AG04449 (cell line): ENCODE results near the gene GNPDA2.

Experiments used
- CTCF ChIA-PET: fragments of 350-600 bp; formaldehyde crosslinking; extraction: SDS; loops from one replicate; lab custom pipeline; 2021; ENCODE audit warnings: antibody characterized with exemption; lab: Yijun Ruan, JAX
- POLR2A ChIA-PET: fragments of 400-600, 350-600 bp; formaldehyde crosslinking; extraction: SDS; loops from one replicate; lab custom pipeline; 2020; ENCODE audit warnings: antibody characterized with exemption, inconsistent platforms; lab: Yijun Ruan, JAX
- DNase-seq: peaks from one replicate; pipeline ENCODE4 v3.0.0-alpha.2; 2010; ENCODE audit warnings: low read depth, low spot score
- H3K4me3 ChIP-seq: 2 replicates; pipeline ENCODE4 v1.5.1; 2011; ENCODE audit warnings: low read depth, mild to moderate bottlenecking, control low read depth, low read length
- CTCF ChIP-seq: IDR thresholded peaks from one replicate; pipeline ENCODE4 v1.5.1; 2011; ENCODE audit warnings: mild to moderate bottlenecking, moderate library complexity, low read length, control low read depth, inconsistent platforms; ENCODE audit not compliant: insufficient read depth; ENCODE audit errors: missing control alignments

GNPDA2 gene

DNA sequence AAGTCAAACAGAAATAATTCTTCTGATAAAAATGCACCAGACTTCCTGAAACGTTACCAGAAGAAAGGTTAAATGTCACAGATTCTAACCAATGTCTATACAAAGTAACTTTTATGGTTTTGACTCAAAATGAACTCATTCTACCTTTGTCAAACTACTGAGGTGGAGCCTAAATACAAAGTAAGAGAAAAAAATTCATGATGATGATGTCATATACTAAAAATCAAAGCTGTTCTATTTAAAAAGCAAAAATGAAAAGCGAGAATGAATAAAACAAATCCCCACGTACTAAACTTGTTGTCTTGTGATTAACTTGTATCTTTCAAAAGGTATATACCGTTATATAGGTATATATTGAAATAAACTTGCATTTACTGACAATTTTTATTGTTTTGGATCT lies 21.7 kb downstream of the GNPDA2 start:
- no peak overlapping the region for H3K4me3 ChIP-seq
- TF ChIP-seq CTCF, result no peak
- ChIA-PET CTCF (no interaction called here), POLR2A (interaction anchor here (0.8 kb wide), 1 partner anchor 25 kb away, joined by 3 read pairs; no protein-coding TSS in a partner anchor)
- DNase-seq, result no peak

- no peak overlapping the region for H3K4me3 ChIP-seq
- DNase-seq, result no peak
- CTCF ChIA-PET, result interaction anchor here (1.0 kb wide), 1 partner anchor 19 kb away, joined by 5 read pairs; no protein-coding TSS in a partner anchor
- no peak for TF ChIP-seq CTCF
- POLR2A ChIA-PET, result interaction anchor here (1.2 kb wide), 1 partner anchor 23 kb away, joined by 4 read pairs; the partner anchor contains the start of gene GUF1
These were observed 25.3 kb downstream of the GNPDA2 start for GRCh38 chr4:44701037-44701436.

GRCh38 chr4:44700427-44700826 lies 25.9 kb downstream of the GNPDA2 start:
- TF ChIP-seq CTCF, result no peak
- DNase-seq, result no peak
- no peak overlapping the region for H3K4me3 ChIP-seq
- POLR2A ChIA-PET, result interaction anchor here (1.2 kb wide), 1 partner anchor 22 kb away, joined by 4 read pairs; the partner anchor contains the start of gene GUF1
- CTCF ChIA-PET, result interaction anchor here (1.0 kb wide), 1 partner anchor 18 kb away, joined by 5 read pairs; no protein-coding TSS in a partner anchor

DNA sequence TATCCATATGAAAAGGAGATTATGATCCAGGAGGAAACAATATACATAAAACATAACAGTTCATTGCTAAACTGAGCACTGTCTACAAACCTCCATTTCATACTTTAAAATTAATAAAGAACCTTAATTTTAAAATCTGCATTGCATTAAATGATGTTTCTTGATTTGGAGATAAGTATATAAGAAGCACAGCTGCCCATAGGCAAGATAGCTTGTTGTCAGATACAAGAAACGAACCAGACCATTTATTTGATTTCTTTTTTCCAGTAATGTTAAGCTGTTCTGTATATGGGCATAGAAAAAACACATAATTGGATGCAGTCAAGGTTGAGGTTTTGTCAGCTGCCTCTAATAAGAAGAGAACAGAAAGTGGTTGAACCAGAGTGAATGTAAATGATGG lies 41.7 kb downstream of the GNPDA2 start:
- no peak for TF ChIP-seq CTCF
- CTCF ChIA-PET, result no interaction called here

GRCh38 chr4:44679060-44679459 lies 47.3 kb downstream of the GNPDA2 start:
- ChIA-PET POLR2A (interaction anchor here (1.1 to 1.5 kb wide), 2 partner anchors 26 to 47 kb away, joined by 3 to 9 read pairs; partner anchors contain the start of gene GNPDA2), CTCF (interaction anchor here (1.7 kb wide), 1 partner anchor 9 kb away, joined by 4 read pairs; no protein-coding TSS in a partner anchor)
- peak overlapping the region; percentile 85 for H3K4me3 ChIP-seq
- DNase-seq, result no peak
- no peak for TF ChIP-seq CTCF

More for the DNA sequence above, 41.7 kb downstream of the GNPDA2 start:
- POLR2A ChIA-PET, result no interaction called here
- H3K4me3 ChIP-seq, result no peak overlapping the region
- no peak for DNase-seq

DNA sequence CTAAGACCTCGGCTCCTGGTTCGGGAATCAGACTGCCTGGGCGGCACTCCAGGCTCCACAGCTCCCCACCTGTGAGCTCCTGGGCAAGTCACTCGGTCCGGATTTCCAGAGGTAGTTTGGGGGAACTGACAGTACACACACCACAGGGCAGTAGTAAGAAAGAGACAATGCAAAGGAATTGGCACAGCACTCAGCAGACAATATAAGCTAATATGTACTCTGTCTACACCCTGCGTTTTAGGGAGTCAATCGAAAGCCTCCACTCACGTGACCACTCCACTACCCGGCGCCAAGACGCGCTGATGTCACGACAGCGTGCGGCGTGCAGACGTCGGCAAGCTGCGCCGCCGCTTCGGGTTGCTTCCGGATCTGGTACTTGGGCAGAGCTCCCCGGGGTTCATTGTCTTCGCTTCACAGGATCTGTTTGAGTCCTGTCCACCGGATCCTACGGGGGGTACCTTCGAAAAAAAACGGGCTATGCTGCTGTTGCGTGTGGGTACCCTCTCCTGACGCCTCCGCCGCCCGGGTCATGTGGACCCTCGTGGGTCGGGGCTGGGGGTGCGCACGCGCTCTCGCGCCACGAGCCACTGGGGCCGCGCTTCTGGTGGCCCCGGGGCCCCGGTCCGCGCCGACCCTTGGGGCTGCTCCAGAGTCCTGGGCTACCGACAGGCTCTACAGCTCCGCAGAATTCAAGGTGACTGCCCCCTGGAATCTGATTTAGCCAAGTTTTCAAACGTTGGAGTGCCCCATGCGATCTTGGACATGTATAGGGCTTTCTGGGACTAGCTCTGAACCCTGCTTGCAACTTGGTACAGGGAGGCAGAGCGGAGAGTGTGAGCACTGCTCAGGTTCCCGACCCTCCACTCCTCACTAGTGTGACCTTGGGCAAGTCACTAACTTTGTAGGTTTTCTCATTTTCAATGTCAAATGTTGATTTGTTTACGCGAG lies 48.0 kb downstream of the GNPDA2 start, which contains the start of gene GUF1:
TSS of gene GUF1 (plus strand) at position 327 of the 948 bp plus-strand sequence. CDS start at position 530, 203 bp downstream.
- ChIA-PET CTCF (interaction anchor here (1.7 kb wide), 1 partner anchor 10 kb away, joined by 4 read pairs; no protein-coding TSS in a partner anchor), POLR2A (interaction anchor here (0.8 to 1.5 kb wide), 5 partner anchors 9 to 48 kb away, joined by 3 to 9 read pairs (median 4); partner anchors contain the start of gene GNPDA2)
- peak; percentile 17 for DNase-seq
- no peak for TF ChIP-seq CTCF
- peak within 1 kb of the TSS; percentile 85 for H3K4me3 ChIP-seq
